Ammon's horn (tissue), 1 donor: ENCODE results near the gene AIFM3.
"Not testable (repeated sequence)": the region's sequence is repeated elsewhere in the genome, so short reads cannot be mapped to it uniquely, and the experiment has no call there.

Source experiments
- DNase-seq: peaks from one replicate; pipeline ENCODE4 v3.0.0-alpha.2; 2016; ENCODE audit warnings: low spot score

Gene AIFM3

GRCh38 chr22:21003782-21004181 is 36.7 kb downstream of the AIFM3 start:
- no peak for DNase-seq

GRCh38 chr22:21009208-21009607 is 42.2 kb downstream of the AIFM3 start:
- DNase-seq, result not testable (repeated sequence)

GRCh38 chr22:21009638-21010425 is 42.8 kb downstream of the AIFM3 start:
- DNase-seq, result no peak

- no peak for DNase-seq
These were observed 43.5 kb downstream of the AIFM3 start for GRCh38 chr22:21010426-21011113.

- no peak for DNase-seq
These were observed 45.7 kb downstream of the AIFM3 start for GRCh38 chr22:21012446-21013407.

GRCh38 chr22:21013657-21014201 is 46.7 kb downstream of the AIFM3 start:
- DNase-seq, result no peak

GRCh38 chr22:21014202-21014725 is 47.2 kb downstream of the AIFM3 start:
- peak; percentile 96 for DNase-seq

GRCh38 chr22:21014726-21015465 is 47.8 kb downstream of the AIFM3 start, which contains the start of gene P2RX6:
Gene P2RX6, plus strand, starts transcription at chr22:21015165. Its CDS starts 10 bp downstream, at chr22:21015175.
- DNase-seq, result peak; percentile 28

GRCh38 chr22:21015466-21016006 is 48.5 kb downstream of the AIFM3 start:
- DNase-seq, result no peak

GRCh38 chr22:21016644-21017420 is 49.8 kb downstream of the AIFM3 start:
- no peak for DNase-seq

GRCh38 chr22:21018314-21018713 is 51.3 kb downstream of the AIFM3 start:
- DNase-seq, result no peak

- DNase-seq, result no peak
These were observed 53.9 kb downstream of the AIFM3 start for GRCh38 chr22:21020802-21021429.

- DNase-seq, result no peak
These were observed 55.5 kb downstream of the AIFM3 start for GRCh38 chr22:21022507-21022906.

GRCh38 chr22:21022955-21023614 is 56.0 kb downstream of the AIFM3 start:
- DNase-seq, result no peak

- DNase-seq, result no peak
These were observed 58.2 kb downstream of the AIFM3 start for GRCh38 chr22:21025266-21025665.

GRCh38 chr22:21025763-21026755 is 59.0 kb downstream of the AIFM3 start:
- DNase-seq, result no peak
